HUES6 (cell line): ENCODE results near the gene MACROD2.

Experiments
- H3K27ac ChIP-seq: 2 replicates; pipeline ENCODE4 v1.7.0; 2013; ENCODE audit warnings: low read depth, mild to moderate bottlenecking, low read length, inconsistent platforms
- H3K27me3 ChIP-seq: 2 replicates; pipeline ENCODE4 v1.6.1; 2013; ENCODE audit warnings: low read length; ENCODE audit not compliant: control insufficient read depth, insufficient read depth
- H3K36me3 ChIP-seq: 2 replicates; pipeline ENCODE4 v1.6.1; 2013; ENCODE audit warnings: low read length; ENCODE audit not compliant: control insufficient read depth, insufficient read depth
- H3K4me1 ChIP-seq: 2 replicates; pipeline ENCODE4 v1.6.1; 2013; ENCODE audit warnings: low read length; ENCODE audit not compliant: control insufficient read depth, insufficient read depth
- H3K4me3 ChIP-seq: 2 replicates; pipeline ENCODE4 v1.5.1; 2013; ENCODE audit warnings: low read depth, low read length
- H3K9ac ChIP-seq: one replicate; pipeline ENCODE4 v1.6.1; 2013; ENCODE audit warnings: mild to moderate bottlenecking, low read length
- H3K9me3 ChIP-seq: 2 replicates; pipeline ENCODE4 v1.6.1; 2013; ENCODE audit warnings: low read depth, low read length; ENCODE audit not compliant: control insufficient read depth, insufficient read depth

Gene MACROD2

GRCh38 chr20:14732996-14733395 lies 737.7 kb downstream of the MACROD2 start:
- Histone ChIP-seq H3K9ac (no peak overlapping the region), H3K4me1 (no peaks in the 10 kb centered on the region), H3K27me3 (no peaks in the 10 kb centered on the region)

GRCh38 chr20:14740380-14740779 lies 745.1 kb downstream of the MACROD2 start:
- Histone ChIP-seq H3K9me3 (no peaks in the 10 kb centered on the region), H3K9ac (no peak overlapping the region), H3K27ac (no peak overlapping the region), H3K4me1 (no peaks in the 10 kb centered on the region; the same call in 1 of the 2 replicates), H3K27me3 (no peaks in the 10 kb centered on the region), H3K4me3 (no peak overlapping the region), H3K36me3 (no peaks in the 10 kb centered on the region)

More at GRCh38 chr20:14732996-14733395, 737.7 kb downstream of the MACROD2 start:
- Histone ChIP-seq H3K4me3 (no peak overlapping the region), H3K36me3 (no peaks in the 10 kb centered on the region), H3K27ac (no peak overlapping the region), H3K9me3 (no peaks in the 10 kb centered on the region)

GRCh38 chr20:14741616-14742015 lies 746.3 kb downstream of the MACROD2 start:
- Histone ChIP-seq H3K27ac (no peak overlapping the region), H3K4me1 (no peaks in the 10 kb centered on the region; the same call in 1 of the 2 replicates), H3K4me3 (no peak overlapping the region), H3K9me3 (no peaks in the 10 kb centered on the region), H3K36me3 (no peaks in the 10 kb centered on the region), H3K27me3 (no peaks in the 10 kb centered on the region), H3K9ac (no peak overlapping the region)

GRCh38 chr20:14744723-14745122 lies 749.4 kb downstream of the MACROD2 start:
- H3K9ac ChIP-seq, result no peak overlapping the region
- no peaks in the 10 kb centered on the region for H3K9me3 ChIP-seq
- no peaks in the 10 kb centered on the region for H3K4me1 ChIP-seq
- no peak overlapping the region for H3K4me3 ChIP-seq
- no peak overlapping the region for H3K27ac ChIP-seq
- H3K36me3 ChIP-seq, result no peaks in the 10 kb centered on the region
- no peaks in the 10 kb centered on the region for H3K27me3 ChIP-seq

- H3K27me3 ChIP-seq, result no peaks in the 10 kb centered on the region
- no peak overlapping the region for H3K9ac ChIP-seq
- H3K27ac ChIP-seq, result no peak overlapping the region
- H3K4me1 ChIP-seq, result no peaks in the 10 kb centered on the region
- no peak overlapping the region for H3K4me3 ChIP-seq
- no peaks in the 10 kb centered on the region for H3K9me3 ChIP-seq
- H3K36me3 ChIP-seq, result no peaks in the 10 kb centered on the region
These were observed 750.5 kb downstream of the MACROD2 start for GRCh38 chr20:14745830-14746229.

GRCh38 chr20:14751191-14751590 lies 755.9 kb downstream of the MACROD2 start:
- H3K36me3 ChIP-seq, result no peaks in the 10 kb centered on the region
- no peak overlapping the region for H3K9ac ChIP-seq
- no peaks in the 10 kb centered on the region for H3K27me3 ChIP-seq
- H3K27ac ChIP-seq, result no peak overlapping the region
- H3K4me3 ChIP-seq, result no peak overlapping the region
- H3K4me1 ChIP-seq, result no peaks in the 10 kb centered on the region
- H3K9me3 ChIP-seq, result no peaks in the 10 kb centered on the region

- Histone ChIP-seq H3K36me3 (no peaks in the 10 kb centered on the region), H3K27me3 (no peaks in the 10 kb centered on the region), H3K27ac (no peak overlapping the region), H3K9ac (no peak overlapping the region), H3K9me3 (no peaks in the 10 kb centered on the region), H3K4me3 (no peak overlapping the region), H3K4me1 (no peaks in the 10 kb centered on the region)
These were observed 762.4 kb downstream of the MACROD2 start for GRCh38 chr20:14757728-14758127.

GRCh38 chr20:14758356-14758755 lies 763.0 kb downstream of the MACROD2 start:
- no peak overlapping the region for H3K4me3 ChIP-seq
- H3K27me3 ChIP-seq, result no peaks in the 10 kb centered on the region
- H3K36me3 ChIP-seq, result no peaks in the 10 kb centered on the region
- no peaks in the 10 kb centered on the region for H3K4me1 ChIP-seq
- H3K27ac ChIP-seq, result no peak overlapping the region
- no peak overlapping the region for H3K9ac ChIP-seq
- no peaks in the 10 kb centered on the region for H3K9me3 ChIP-seq

- Histone ChIP-seq H3K9me3 (no peaks in the 10 kb centered on the region), H3K4me1 (no peaks in the 10 kb centered on the region), H3K27me3 (no peaks in the 10 kb centered on the region), H3K9ac (no peak overlapping the region), H3K4me3 (no peak overlapping the region), H3K36me3 (no peaks in the 10 kb centered on the region), H3K27ac (no peak overlapping the region)
These were observed 764.7 kb downstream of the MACROD2 start for GRCh38 chr20:14759979-14760378.

GRCh38 chr20:14761903-14762302 lies 766.6 kb downstream of the MACROD2 start:
- no peak overlapping the region for H3K27ac ChIP-seq
- H3K27me3 ChIP-seq, result no peaks in the 10 kb centered on the region
- no peaks in the 10 kb centered on the region for H3K9me3 ChIP-seq
- H3K4me3 ChIP-seq, result no peak overlapping the region
- H3K4me1 ChIP-seq, result no peaks in the 10 kb centered on the region
- no peaks in the 10 kb centered on the region for H3K36me3 ChIP-seq
- H3K9ac ChIP-seq, result no peak overlapping the region

DNA sequence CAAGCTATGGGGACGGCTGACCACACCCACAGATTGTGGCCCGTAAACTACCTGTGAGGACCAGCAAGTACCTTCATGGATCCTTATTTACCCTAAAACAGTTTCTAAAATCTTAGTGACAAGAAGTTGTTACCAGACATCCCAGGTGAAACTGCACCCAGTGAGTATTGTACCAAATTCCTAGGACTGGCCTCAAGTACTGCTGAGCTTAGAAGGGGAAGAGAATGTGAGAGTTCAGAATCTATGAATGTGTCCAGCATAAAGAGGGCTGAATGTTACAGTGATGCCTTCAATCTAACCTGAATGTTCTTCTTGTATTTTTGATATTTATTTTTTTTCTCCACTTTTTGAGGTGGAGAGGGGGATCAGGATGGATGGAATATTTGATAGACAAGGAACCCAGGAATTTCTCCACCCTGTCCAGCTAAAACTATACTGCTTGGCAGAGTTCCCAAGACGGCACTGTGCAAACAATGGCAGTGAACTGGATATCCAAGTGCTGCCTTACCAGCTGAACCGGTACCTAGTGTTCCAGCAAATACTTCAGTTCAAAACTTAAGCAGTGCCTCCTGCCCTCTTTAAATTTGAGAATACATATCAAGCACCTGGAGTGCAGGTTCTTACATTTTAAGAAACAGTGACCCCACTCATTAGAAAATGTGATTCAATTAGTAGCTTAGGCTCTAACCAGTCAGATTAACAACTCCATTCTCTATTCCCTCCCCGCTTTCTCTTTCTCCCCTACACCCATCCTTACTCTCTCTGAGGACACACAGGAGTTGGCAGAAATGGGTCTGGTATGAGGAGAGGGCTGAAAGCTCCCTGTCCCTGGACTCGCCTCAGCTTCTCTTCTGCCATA lies 769.4 kb downstream of the MACROD2 start:
- no peak overlapping the region for H3K4me3 ChIP-seq
- H3K4me1 ChIP-seq, result no peaks in the 10 kb centered on the region
- no peak overlapping the region for H3K9ac ChIP-seq
- no peaks in the 10 kb centered on the region for H3K36me3 ChIP-seq
- no peaks in the 10 kb centered on the region for H3K9me3 ChIP-seq
- no peak overlapping the region for H3K27ac ChIP-seq
- no peaks in the 10 kb centered on the region for H3K27me3 ChIP-seq
